ENCODE measurements around the gene MRPS7. TPM values are rescaled to one million over a fixed set of nuclear protein-coding genes. Genes with fewer than 3 reads are reported as not detected.
"Not testable (repeated sequence)": the region's sequence is repeated elsewhere in the genome, so short reads cannot be mapped to it uniquely, and the experiment has no call there.

Gene MRPS7
- total RNA-seq, 6 donors from 2014 or later: 23.7 to 56.7 (median 36.9) TPM

DNA sequence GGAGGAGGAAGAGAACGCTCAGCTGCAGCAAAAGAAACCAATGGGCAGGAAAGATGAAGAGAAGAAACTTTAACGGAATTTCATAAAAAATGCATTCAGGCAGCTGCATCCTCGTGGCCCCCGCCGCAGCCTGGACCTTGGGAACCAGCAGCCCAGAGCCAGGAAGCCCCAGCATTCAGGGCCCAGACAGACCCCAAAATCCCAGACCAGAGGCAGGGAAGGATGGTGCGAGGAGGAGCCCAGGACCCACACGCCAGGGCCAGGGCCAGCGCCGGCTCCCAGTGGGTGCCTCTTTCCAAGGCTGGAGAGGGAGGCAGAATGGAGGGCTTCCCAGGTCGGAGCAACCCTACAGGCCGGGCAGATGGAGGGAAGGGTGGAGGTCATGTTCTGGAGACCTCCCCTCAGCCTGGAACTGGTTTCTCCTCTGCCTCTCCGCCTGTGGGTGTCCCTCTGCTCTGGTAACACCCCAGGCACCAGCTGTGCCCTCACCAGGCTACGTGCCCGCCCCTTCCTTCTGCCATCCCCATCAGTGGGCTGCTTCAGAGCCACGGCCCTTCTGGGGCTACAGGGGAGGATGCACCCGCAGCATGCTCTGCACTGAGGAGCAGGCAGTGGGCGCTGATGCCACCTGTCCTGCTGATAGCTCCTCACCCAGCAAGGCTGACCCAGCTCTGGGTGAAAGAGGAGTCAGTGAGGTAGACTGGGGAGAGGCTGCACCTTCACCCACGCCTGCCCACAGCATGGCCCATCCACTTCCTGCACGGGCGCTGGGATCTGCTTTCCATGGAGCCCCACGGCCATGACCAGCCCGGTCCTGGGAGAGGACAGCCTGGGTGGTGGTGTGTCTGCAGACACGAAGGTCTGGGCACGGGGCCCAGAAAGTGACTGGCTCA, 10.5 kb downstream of the MRPS7 start:
- TF ChIP-seq, protein P1, sequence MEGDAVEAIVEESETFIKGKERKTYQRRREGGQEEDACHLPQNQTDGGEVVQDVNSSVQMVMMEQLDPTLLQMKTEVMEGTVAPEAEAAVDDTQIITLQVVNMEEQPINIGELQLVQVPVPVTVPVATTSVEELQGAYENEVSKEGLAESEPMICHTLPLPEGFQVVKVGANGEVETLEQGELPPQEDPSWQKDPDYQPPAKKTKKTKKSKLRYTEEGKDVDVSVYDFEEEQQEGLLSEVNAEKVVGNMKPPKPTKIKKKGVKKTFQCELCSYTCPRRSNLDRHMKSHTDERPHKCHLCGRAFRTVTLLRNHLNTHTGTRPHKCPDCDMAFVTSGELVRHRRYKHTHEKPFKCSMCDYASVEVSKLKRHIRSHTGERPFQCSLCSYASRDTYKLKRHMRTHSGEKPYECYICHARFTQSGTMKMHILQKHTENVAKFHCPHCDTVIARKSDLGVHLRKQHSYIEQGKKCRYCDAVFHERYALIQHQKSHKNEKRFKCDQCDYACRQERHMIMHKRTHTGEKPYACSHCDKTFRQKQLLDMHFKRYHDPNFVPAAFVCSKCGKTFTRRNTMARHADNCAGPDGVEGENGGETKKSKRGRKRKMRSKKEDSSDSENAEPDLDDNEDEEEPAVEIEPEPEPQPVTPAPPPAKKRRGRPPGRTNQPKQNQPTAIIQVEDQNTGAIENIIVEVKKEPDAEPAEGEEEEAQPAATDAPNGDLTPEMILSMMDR (IDR thresholded peaks at IDR 0.05): no peak
- TF ChIP-seq EP300 (IDR thresholded peaks at IDR 0.05): no peak
- no peak for TF ChIP-seq POLR2AphosphoS5 (IDR thresholded peaks at IDR 0.05)
- no peak for TF ChIP-seq POLR2A (IDR thresholded peaks at IDR 0.05)
- Histone ChIP-seq H3K4me1 (peaks cover 13 to 35% (median 25%) of the 10 kb centered on the region in 4 donors), H3K27ac (peak overlapping the region; percentile 93 to 99 (median 95)), H3K36me3 (peaks cover 0 to 8% (median 2%) of the 10 kb centered on the region in 4 donors), H3K4me3 (peak overlapping the region; percentile 79 to 98 (median 92)), H3K27me3 (no peaks in the 10 kb centered on the region), H3K9me3 (no peaks in the 10 kb centered on the region)
- DNase-seq: peak in 1 of 2 donors; percentile 80
- ATAC-seq (ENCODE audit: low FRiP score in 2 of 2): no peak
- WGBS, 2 donors: 53 to 60% methylated on average over 14 to 22 of the region's 24 CpGs

DNA sequence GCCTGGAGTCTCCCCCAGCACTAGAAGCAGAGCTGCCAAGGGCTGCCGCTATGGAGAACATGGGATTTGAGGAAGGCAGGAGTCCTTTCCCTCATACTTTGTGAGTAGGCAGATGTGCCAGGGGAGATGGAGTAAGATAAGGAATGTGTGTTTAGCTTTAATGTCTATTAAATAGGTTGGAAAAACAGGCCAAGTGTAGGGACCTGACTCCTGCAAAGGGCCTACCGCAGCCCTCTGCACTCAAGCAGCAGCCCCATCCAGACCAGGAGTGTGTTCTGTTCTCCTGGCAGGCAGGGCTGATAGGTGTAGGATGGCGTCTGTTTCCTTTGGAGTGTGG, 11.1 kb downstream of the MRPS7 start:
- no peak for TF ChIP-seq POLR2AphosphoS5 (IDR thresholded peaks at IDR 0.05)
- TF ChIP-seq EP300 (IDR thresholded peaks at IDR 0.05): no peak
- TF ChIP-seq POLR2A (IDR thresholded peaks at IDR 0.05): no peak
- TF ChIP-seq, protein P1 (IDR thresholded peaks at IDR 0.05): no peak
- ATAC-seq (ENCODE audit: low FRiP score in 2 of 2) (no peak), DNase-seq (no peak)
- Histone ChIP-seq H3K27me3 (no peaks in the 10 kb centered on the region), H3K9me3 (no peaks in the 10 kb centered on the region), H3K27ac (peak overlapping the region in 1 of 4 donors; percentile 95), H3K4me3 (no peak overlapping the region), H3K36me3 (peaks cover 0 to 9% (median 0%) of the 10 kb centered on the region in 4 donors), H3K4me1 (peaks cover 13 to 34% (median 22%) of the 10 kb centered on the region in 4 donors)
- WGBS, 2 donors: 67 to 85% methylated on average over 3 of the region's 3 CpGs

DNA sequence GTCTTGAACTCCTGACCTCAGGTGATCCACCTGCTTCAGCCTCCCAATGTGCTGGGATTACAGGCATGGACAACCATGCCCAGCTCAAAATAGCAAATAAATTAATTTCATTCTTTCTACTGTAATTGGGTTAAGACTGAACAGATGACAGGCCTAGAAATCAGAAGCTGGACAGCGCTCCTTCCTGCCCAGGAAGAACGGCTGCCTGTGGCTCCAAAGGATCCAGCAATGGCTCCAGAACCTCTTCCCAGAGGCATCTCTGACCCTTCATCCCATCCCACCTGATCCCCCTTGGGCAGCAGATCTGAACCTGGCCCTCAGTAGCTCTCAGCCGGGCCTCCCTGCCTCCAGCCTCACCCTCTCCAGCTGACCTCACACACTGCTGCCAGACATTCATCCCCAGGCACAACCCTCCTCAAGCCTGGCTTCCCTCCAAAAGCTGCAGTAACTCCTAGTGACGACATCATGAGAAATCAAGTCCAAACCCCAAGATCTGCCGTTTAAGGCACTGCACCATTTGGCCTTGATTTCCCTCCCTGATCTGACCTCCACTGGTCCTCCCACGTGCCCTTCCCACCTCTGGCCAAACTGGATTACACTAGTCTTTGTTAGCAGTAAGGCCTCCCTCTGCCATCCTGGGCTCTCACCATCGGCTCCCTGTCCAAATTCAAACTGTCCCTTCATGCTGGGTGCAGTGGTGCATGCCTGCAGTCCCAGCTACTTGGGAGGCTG, 12.5 kb downstream of the MRPS7 start:
- H3K4me3 ChIP-seq: no peak overlapping the region
- DNase-seq: no peak
- peaks cover 0 to 9% (median 0%) of the 10 kb centered on the region in 4 donors for H3K36me3 ChIP-seq
- no peak overlapping the region for H3K27ac ChIP-seq
- TF ChIP-seq POLR2A (IDR thresholded peaks at IDR 0.05) (no peak), POLR2AphosphoS5 (IDR thresholded peaks at IDR 0.05) (no peak), EP300 (IDR thresholded peaks at IDR 0.05) (no peak)
- TF ChIP-seq, protein P1 (IDR thresholded peaks at IDR 0.05): no peak
- no peaks in the 10 kb centered on the region for H3K9me3 ChIP-seq
- 76 to 86% methylated on average over 6 to 7 of the region's 7 CpGs for WGBS, 2 donors
- no peak for ATAC-seq (ENCODE audit: low FRiP score in 2 of 2)
- peaks cover 13 to 35% (median 21%) of the 10 kb centered on the region in 4 donors for H3K4me1 ChIP-seq
- no peaks in the 10 kb centered on the region for H3K27me3 ChIP-seq

DNA sequence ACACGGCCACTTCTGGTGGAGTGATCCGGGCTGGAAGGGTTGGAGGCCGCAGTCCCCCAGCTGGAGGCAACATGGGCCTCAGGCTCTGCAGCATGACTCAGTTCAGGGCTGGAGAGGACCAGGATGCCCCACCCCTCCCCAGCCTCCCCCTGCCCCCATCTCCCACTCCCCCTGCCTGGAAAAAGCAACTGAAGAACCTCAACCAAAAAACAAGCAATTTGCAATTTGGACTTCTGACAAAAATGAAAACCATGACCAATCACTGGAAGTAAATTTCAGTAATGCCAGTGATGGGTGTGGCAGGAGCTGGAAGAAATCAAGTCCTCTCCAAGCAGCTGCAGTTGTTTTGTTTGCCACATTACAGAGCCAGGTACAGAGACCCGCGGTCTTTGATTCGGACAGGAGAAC, 16.0 kb downstream of the MRPS7 start:
- TF ChIP-seq POLR2A (IDR thresholded peaks at IDR 0.05): peak in 1 of 4 donors; percentile 21
- TF ChIP-seq, protein P1 (IDR thresholded peaks at IDR 0.05): no peak
- Histone ChIP-seq H3K9me3 (no peaks in the 10 kb centered on the region), H3K27ac (peak overlapping the region; percentile 32 to 63 (median 56)), H3K4me1 (peaks cover 0 to 13% (median under 1%) of the 10 kb centered on the region in 4 donors), H3K36me3 (peaks cover 0 to 16% (median 7%) of the 10 kb centered on the region in 4 donors), H3K27me3 (no peaks in the 10 kb centered on the region), H3K4me3 (peak overlapping the region in 1 of 4 donors; percentile 10)
- 82 to 89% methylated on average over 6 of the region's 6 CpGs for WGBS, 2 donors
- ATAC-seq (ENCODE audit: low FRiP score in 2 of 2): peak; percentile 35 to 52
- DNase-seq: no peak

DNA sequence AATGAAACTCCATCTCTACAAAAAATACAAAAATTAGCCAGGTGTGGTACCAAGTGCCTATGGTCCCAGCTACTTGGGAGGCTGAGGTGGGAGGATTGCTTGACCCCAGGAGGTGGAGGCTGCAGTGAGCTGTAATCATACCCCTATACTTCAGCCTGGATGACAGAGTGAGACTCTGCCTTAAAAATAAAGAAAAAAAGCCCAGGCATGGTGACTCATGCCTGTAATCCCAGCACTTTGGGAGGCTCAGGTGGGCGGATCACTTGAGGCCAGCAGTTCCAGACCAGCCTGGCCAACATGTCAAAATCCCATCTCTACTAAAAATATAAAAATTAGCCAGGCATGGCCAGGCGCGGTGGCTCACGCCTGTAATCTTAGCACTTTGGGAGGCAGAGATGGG, 18.5 kb downstream of the MRPS7 start:
- H3K4me1 ChIP-seq; ATAC-seq (ENCODE audit: low FRiP score in 2 of 2); H3K27me3 ChIP-seq; H3K27ac ChIP-seq; H3K4me3 ChIP-seq; DNase-seq; H3K9me3 ChIP-seq: not testable (repeated sequence)
- peaks cover 0 to 24% (median 12%) of the 10 kb centered on the region in 4 donors for H3K36me3 ChIP-seq
- WGBS, 2 donors: 96 to 98% methylated on average over 4 of the region's 4 CpGs
